K562 (cell line): ENCODE measurements around the gene HSD17B10. TPM values are rescaled to one million over a fixed set of nuclear protein-coding genes. Genes with fewer than 3 reads are reported as not detected.
A peak's percentile ranks its signal among the peaks of the same experiment; 100 is the strongest.

Experiments used
- NEUROD1 ChIP-seq: fragments of 150-350 bp; IDR thresholded peaks from 2 replicates; pipeline ENCODE4 v1.6.1; 2014; ENCODE audit warnings: borderline replicate concordance, low read length, low read depth; ENCODE audit not compliant: partially characterized antibody
- POLR2B ChIP-seq: fragments of 450-650 bp; IDR thresholded peaks from 2 replicates; pipeline ENCODE4 v1.6.1; 2018; ENCODE audit warnings: low read depth; ENCODE audit not compliant: partially characterized antibody
- RAD21 ChIP-seq, 2 experiments: fragments of 250-450 bp in 1 of 2; fragments of 450-650 bp in 1 of 2; sonication (Bioruptor Pico) in 1 of 2; formaldehyde crosslinking in 1 of 2; IDR thresholded peaks in 1 of 2; conservative IDR thresholded peaks in 1 of 2; 2 replicates each; pipeline versions ENCODE4 v1.4.0 to v1.8.0; 2020 to 2022; ENCODE audit warnings: mild to moderate bottlenecking in 2 of 2, moderate library complexity in 1 of 2
- SMC3 ChIP-seq: conservative IDR thresholded peaks from 2 replicates; pipeline ENCODE4 v1.6.1; 2011; ENCODE audit warnings: low read depth, low read length, improper control_type of control experiment; ENCODE audit not compliant: insufficient read depth
- TOE1 ChIP-seq, 2 experiments: fragments of 450-650 bp in 1 of 2; sonication (generic) in 1 of 2; formaldehyde crosslinking in 1 of 2; IDR thresholded peaks; 2 replicates each; pipeline versions ENCODE4 v1.7.1 to v1.8.0; 2016 to 2022; ENCODE audit warnings: borderline replicate concordance in 2 of 2, mild to moderate bottlenecking in 2 of 2, antibody characterized with exemption in 1 of 2, inconsistent platforms in 1 of 2, low read depth in 1 of 2, missing genetic modification reagents in 1 of 2, moderate library complexity in 1 of 2
- TRIM28 ChIP-seq: fragments of 450-650 bp; IDR thresholded peaks from 2 replicates; pipeline ENCODE4 v1.6.1; 2017
- polyA plus RNA-seq, 8 experiments: library from polyadenylated mRNA; depleted of rRNA in 4 of 8; stranded (reverse) in 5 of 8; unstranded in 3 of 8; fragments of >200 nt; fragmentation: Nextera tagmentation in 2 of 8; fragmentation: Illumina TruSeq in 1 of 8; extraction: Ambion mirVana in 2 of 8; extraction: Trizol in 1 of 8; gene quantifications; 2 replicates each; pipeline versions ENCODE4 v1.2.1 to v1.2.3, GENCODE V29; 2011 to 2014; ENCODE audit warnings: inconsistent platforms in 1 of 8, missing spikeins in 1 of 8
- total RNA-seq, 7 experiments: library from RNA; depleted of rRNA in 6 of 7; stranded (reverse); fragments of >200 nt in 6 of 7; fragmentation: Illumina TruSeq in 2 of 7; extraction: Trizol in 2 of 7; gene quantifications; 2 replicates each; pipeline versions ENCODE4 v1.2.1 to v1.2.3, GENCODE V29; 2011 to 2021; ENCODE audit warnings: low replicate concordance in 1 of 7
- TF ChIP-seq, protein P1 (sequence below): IDR thresholded peaks from 2 replicates; pipeline ENCODE4 v1.6.1; 2011; ENCODE audit warnings: borderline replicate concordance, low read depth, mild to moderate bottlenecking, moderate library complexity, low read length; ENCODE audit not compliant: insufficient read depth, poor library complexity, severe bottlenecking
- TF ChIP-seq, protein P2 (sequence below): fragments of 250-450 bp; sonication (Bioruptor Pico); IDR thresholded peaks from 2 replicates; pipeline ENCODE4 v1.5.0; 2021

HSD17B10 gene
- total and polyA plus RNA-seq, 9 of the 15 experiments (the other 6 are each of a cell fraction or from before 2014, with no cell fraction given), result 45.3 to 221 (median 186) TPM

- TF ChIP-seq, protein P1, sequence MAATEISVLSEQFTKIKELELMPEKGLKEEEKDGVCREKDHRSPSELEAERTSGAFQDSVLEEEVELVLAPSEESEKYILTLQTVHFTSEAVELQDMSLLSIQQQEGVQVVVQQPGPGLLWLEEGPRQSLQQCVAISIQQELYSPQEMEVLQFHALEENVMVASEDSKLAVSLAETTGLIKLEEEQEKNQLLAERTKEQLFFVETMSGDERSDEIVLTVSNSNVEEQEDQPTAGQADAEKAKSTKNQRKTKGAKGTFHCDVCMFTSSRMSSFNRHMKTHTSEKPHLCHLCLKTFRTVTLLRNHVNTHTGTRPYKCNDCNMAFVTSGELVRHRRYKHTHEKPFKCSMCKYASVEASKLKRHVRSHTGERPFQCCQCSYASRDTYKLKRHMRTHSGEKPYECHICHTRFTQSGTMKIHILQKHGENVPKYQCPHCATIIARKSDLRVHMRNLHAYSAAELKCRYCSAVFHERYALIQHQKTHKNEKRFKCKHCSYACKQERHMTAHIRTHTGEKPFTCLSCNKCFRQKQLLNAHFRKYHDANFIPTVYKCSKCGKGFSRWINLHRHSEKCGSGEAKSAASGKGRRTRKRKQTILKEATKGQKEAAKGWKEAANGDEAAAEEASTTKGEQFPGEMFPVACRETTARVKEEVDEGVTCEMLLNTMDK, result peak; percentile 55
- TF ChIP-seq RAD21 (CRISPR knock-in tag; conservative IDR thresholded peaks at IDR 0.05 in 1 of 2, IDR thresholded peaks at IDR 0.05 in 1 of 2), result peak in 1 of 2 experiments; percentile 24; a peak in 1 of 4 replicates
- TF ChIP-seq SMC3, result 0 out of 2 replicates have a peak, but pooled peaks have one; percentile 8
- no peak for TF ChIP-seq TRIM28
- TF ChIP-seq, protein P2, sequence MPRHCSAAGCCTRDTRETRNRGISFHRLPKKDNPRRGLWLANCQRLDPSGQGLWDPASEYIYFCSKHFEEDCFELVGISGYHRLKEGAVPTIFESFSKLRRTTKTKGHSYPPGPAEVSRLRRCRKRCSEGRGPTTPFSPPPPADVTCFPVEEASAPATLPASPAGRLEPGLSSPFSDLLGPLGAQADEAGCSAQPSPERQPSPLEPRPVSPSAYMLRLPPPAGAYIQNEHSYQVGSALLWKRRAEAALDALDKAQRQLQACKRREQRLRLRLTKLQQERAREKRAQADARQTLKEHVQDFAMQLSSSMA, result no peak
- TF ChIP-seq POLR2B, result no peak
- TF ChIP-seq TOE1 (IDR thresholded peaks at IDR 0.05; ENCODE audit: borderline replicate concordance), result no peak
- TF ChIP-seq TOE1 (CRISPR knock-in tag; IDR thresholded peaks at IDR 0.05; ENCODE audit: borderline replicate concordance, low read depth), result no peak
- no peak for TF ChIP-seq NEUROD1
Measured at GRCh38 chrX:53481093-53481492, 46.9 kb upstream of the HSD17B10 start (continued).
